ENCODE data around the gene C3orf22.
"Not testable (repeated sequence)": the region's sequence is repeated elsewhere in the genome, so short reads cannot be mapped to it uniquely, and the experiment has no call there.

C3orf22 gene

GRCh38 chr3:126542340-126543241 is 16.1 kb downstream of the C3orf22 start:
- no peak for DNase-seq

GRCh38 chr3:126541628-126542339 is 16.9 kb downstream of the C3orf22 start:
- DNase-seq = no peak

DNA sequence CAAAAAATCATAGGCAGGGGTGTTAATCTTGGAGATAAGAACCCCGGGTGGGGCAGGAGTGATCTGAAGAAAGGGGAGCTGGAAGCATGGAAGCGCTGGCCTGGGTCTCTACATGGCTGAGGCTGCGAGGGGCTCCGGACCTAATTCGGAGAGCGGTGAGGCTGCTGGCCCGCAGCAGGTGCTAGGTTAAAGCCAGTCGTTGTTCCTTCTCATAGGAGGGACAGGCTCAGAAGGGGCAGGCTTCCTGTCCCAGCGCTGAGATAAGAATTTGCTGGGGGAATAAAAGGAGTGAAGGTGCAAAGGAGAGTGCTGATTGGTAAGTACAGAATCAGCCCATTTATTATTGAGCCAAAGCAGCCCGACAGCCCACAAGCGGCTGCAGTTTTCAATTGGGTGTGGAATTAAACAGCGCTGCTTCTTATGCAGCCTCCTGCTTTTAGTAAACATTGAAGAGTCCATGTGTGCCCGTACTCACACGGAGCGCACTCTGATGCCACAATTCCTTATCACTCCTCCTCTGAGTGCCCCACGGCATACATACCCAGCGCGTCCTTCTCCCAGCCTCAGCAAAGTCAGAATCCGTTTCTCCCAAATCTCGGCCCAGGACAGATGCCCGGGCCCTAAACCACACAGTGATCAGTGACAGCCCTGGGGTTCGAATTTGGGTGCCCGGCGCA is 17.6 kb downstream of the C3orf22 start:
- no peak for DNase-seq

GRCh38 chr3:126540342-126540849 is 18.3 kb downstream of the C3orf22 start:
- no peak for DNase-seq

GRCh38 chr3:126539558-126540250 is 19.0 kb downstream of the C3orf22 start:
- no peak for DNase-seq

DNA sequence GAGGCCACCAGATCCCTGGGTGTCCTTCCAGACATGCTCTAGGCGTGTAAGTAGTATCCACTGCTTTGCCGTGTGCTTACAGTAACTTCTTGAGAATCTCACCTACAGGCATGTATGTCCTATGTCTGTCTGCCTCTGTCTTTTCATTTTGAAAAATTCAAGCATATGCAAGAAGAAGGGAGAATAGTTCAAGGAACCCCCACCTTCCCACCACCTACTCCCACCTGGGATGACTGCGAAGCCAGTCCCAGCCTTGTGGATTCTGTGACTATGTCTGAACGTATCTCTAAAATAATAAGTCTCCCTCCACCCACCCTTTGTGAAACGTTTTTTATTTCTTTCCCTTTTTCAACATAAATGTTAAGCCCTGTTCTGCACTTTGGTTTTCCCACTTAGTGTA is 19.8 kb downstream of the C3orf22 start:
- no peak for DNase-seq

GRCh38 chr3:126538316-126538715 is 20.4 kb downstream of the C3orf22 start:
- DNase-seq = no peak

- DNase-seq = peak; percentile 75
Measured at GRCh38 chr3:126537730-126538281, 20.9 kb downstream of the C3orf22 start.

DNA sequence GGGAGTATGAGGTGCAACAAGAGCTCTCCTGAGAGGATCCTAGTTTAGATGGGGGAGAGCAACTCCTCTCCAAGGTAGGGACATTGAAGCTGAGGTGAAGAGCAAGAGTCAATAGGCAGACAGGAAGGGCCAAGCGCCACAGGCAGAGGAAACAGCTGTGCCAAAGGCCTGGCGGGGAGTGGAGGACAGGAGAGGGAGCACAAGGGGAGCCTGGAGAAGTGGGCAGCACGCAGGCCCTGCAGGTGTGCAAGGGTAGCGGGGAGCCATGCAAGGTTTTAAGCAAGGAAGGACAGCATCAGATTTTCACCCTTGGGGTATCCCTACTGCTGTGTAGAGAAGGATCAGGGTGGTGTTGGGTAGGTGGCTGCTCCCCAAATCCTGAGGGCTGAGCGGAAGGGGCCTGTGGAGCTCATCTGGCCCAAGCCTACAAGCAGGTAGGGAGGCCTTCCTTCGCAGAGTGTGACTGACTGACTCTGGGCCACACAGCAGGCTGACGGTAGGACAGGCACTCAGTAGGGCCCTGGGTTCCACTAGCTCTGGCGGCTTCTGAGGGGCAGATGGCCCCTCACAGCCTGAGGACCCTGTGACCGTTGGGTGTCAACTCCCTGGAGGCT is 21.5 kb downstream of the C3orf22 start:
- peak; percentile 35 for DNase-seq

- DNase-seq = no peak
Measured at GRCh38 chr3:126536126-126536525, 22.6 kb downstream of the C3orf22 start.

GRCh38 chr3:126535636-126536035 is 23.1 kb downstream of the C3orf22 start:
- no peak for DNase-seq

DNA sequence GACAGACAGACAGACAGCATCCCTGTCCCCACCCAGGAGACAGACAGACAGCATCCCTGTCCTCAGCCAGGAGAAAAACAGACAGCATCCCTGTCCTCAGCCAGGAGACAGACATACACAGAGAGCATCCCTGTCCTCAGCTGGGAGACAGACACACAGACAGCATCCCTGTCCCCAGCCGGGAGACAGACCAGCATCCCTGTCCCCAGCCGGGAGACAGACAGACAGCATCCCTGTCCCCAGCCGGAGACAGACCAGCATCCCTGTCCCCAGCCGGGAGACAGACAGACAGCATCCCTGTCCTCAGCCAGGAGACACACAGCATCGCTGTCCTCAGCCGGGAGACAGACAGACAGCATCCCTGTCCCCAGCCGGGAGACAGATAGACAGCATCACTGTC is 24.0 kb downstream of the C3orf22 start:
- not testable (repeated sequence) for DNase-seq

- no peak for DNase-seq
Measured at GRCh38 chr3:126533506-126533905, 25.2 kb downstream of the C3orf22 start.

- no peak for DNase-seq
Measured at GRCh38 chr3:126531051-126531330, 27.7 kb downstream of the C3orf22 start.

DNA sequence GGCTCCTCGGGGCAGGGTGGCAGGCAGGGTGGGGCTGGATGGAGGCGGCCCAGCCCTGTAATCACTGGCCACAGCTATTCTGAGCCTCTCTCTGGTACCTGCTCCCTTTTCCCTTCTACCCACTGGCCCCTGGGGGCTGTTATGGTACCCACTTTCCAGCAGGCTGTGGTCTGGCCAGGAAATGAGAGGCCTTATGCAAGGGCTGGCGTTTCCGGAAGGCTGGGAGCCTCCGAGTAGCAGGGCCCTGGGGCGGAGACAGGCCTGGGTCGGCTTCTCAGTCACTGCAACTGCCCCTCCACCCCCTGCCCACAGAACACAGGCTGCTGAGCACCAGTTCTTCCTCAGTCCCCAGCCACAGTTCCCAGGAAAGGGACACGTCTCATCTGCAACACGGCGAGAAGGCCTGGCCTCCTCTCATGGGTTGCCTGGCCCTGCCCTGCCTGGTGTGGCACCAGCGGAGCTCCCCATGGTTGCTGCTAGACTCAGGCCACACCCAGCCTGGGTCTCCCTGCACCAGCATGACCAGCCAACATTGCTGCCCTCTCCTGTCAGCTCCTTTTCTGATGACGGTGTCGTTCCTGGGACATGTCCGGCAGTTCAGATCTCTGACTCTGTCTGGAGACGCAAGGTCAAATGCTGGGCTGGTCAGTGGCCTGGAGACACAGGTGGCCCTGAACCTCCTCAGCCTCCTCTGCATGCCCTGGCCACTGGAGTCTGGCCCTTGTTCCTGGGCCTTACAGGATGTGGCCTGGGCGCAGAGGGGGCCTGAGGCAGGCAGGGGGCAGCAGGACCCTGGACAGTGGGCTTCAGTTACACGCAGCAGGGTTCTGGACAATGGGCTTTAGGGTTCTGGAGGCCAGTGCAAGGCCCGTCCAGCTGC is 28.3 kb downstream of the C3orf22 start:
- no peak for DNase-seq

GRCh38 chr3:126529585-126530170 is 29.1 kb downstream of the C3orf22 start:
- DNase-seq = peak; percentile 72

DNA sequence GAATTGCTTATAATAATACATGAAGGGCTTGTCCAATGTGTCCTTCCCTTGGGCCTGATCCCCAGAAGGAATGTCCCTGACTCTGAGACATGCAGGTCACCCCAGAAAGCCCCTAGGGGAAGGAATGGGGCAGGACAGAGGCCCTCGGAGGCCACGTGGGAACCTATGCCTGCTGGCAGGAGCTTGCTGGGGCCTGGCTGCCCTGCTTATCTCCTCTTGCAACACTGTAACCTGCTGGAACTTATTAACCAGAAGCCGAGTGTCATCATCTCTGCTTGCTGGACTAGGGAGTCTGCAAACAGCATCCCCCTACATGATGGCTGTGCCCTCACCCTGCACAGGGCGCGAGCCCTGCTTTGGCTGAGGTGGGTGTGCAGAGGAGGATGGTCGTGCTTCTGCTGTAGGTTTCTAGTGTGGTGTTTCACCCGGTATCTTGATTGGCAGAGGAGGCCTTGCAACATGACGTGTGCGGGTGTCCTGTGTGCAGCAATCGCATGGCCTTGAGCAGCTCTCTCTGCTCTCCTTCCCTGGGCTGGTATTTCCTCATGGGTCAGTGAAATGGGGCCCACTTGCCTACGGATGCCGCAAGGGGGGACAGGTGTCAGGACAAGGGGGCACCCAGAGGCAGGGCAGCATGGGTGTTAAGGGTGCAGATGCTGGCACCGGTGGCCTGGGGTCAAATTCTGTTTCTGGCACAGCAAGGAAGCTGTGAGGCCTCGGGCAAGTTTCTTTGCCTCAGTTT is 29.8 kb downstream of the C3orf22 start:
- DNase-seq = no peak

DNA sequence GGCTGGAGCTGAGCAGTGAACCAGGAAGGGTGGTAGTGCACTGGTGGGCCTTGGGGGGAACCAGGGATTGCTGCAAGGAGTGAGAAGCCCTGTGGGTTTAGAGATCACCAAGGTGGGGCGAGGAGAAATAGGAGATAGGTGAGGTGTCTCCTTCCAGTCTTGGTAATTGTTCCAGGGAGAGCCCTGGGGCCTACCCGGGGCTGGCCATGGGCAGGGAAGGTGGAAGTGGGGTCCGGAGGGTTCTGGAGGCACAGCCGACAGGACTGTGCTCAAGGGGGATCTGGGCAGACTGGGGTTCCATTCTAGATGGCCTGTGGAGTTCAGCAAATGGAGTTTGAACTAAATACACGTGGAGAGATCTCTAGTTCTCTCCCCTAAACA is 30.3 kb downstream of the C3orf22 start:
- DNase-seq = no peak

DNA sequence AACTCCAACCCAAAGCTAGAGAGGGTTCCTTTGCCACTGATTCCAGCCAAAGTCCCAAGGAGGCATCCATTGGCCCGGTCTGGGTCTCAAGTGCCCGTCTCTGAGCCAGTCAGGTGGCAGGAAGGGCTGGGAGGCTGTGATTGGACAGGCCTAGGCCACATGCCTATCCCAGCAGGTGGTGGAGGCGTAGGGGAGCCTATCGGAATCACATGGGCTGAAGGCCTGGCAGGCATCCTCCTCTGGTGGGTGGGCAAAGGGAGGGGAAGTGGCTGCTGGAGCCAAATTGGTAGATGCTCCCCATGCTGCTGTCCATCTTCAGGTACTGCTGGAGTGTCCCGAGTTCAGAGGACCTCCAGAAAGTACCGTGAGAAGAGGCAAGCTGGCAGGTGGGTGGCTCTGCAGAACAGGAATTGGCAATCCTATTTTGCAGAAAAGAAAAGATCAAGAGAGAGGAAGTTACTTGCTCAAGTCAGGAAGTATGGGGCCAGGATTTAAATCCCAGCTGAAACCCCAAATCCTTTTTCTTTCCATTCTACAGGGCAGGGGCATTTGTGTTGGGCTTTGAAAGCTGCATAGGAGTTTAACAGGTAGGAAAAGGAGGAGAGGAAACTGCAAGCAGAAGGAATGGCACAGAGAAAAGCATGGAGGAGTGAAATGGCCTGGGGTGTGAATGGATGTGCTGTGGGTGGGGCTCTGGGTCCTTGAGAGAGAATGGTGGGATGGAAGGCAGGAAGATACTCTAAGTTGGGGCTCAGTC is 31.1 kb downstream of the C3orf22 start:
- no peak for DNase-seq

Data from NCI-H69 (cell line).